NCI-H1092 (cell line): Measurements from ENCODE around the gene ADAM33.

ENCODE experiments used
- DNase-seq: peaks from one replicate; lab custom pipeline; 2025; lab: John Stamatoyannopoulos, UW

The ADAM33 gene

DNA sequence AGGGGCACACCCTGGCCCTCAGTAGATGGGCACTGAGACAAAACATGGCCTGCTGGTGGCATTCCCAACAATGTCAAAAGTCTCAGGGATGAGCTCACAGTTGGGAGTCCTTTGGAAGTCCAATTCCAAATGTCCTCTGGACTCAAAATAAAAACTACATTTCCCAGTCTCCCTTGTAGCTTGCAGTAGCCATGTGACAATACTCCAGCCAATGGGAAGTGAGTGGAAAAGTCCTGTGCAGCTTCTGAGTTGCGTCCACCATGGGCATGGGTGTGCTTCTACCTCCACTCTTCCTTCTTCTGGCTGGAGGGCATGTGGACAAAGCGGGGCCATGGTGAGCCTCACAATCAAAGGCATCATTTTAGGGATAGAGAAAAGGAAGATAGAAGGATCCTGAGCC lies 5.8 kb upstream of the ADAM33 start:
- no peak for DNase-seq

- no peak for DNase-seq
These were observed 5.1 kb upstream of the ADAM33 start for GRCh38 chr20:3686867-3687321.

- no peak for DNase-seq
These were observed 4.6 kb upstream of the ADAM33 start for GRCh38 chr20:3686421-3686820.

GRCh38 chr20:3685341-3685740 lies 3.5 kb upstream of the ADAM33 start:
- no peak for DNase-seq

- DNase-seq = no peak
These were observed 369 bp downstream of the ADAM33 start for GRCh38 chr20:3681352-3681930.

DNA sequence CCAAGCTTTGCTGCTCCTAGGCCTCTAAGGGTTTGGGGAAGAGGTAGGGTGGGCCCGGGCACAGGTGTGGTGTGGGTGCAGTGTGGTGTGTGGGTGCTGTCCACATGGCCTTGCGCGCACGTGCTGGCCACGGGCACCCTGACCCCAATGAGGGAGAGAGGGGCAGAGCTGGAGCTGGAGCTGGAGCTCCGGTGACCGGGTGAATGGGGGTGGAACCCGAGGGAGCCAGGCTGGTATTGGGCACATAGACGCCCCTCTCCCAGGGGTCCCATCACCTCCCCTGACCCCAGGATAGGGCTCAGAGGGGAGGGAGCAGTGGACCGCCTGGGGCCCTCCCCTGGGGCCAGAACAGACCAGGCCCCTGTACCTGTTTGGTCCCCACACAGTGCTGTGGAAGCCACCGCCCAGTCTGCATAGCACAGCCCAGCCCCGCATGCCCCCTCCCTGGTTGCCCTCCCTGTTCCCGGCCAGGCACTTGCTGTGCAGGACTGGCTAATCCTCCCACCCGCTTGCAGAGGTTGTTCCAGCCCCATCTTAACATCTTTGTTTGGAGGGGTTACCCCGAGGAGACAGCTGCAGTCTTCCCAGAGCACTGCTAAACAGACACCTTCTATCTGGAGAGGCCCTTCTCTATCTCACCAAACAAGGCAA lies 984 bp downstream of the ADAM33 start:
- DNase-seq = no peak

DNA sequence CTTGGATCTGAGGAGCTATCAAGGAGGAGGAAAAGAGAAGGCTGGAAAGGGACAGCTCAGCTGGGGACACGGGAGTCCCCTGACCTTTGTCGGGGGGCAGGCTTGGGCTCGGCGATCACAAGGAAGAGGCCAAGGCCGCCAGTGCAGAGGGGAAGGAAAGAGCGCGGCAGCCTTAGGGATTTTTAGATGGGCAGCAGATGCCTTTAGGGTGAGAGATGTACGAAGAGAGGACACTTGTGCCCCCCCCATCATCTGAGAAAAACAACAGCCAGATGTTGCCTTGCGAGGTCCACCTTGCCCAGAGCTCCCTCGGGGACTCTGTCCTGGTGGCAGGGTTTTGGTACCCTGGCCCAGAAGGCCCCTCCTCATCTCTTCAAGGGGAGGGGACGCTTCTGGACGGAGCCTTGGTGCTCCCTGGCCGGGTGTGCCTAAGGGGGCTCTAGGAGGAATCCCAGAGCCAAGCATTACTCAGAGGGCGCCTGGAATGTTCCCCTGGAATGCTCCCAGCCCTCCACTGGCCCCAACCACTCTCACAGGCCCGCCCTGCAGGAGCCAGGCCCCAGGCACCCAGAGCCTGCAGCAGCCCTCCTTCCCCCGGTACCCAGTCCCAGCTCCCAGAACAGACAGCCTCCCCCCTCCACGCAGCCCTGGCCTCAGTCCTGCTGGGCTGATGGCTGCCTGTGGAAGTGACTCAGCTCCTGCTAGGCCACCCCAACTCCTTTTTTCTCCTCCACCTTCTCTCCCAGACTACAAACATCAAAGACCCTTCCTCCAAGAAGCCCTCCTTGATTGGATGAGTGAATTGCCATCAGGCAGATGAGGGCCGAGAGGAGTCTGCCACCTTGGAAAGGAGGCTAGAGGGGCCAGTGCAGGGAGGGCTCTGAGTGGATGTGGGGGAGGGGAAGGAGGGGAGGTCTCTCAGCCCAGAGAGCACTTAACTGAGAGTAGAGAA lies 1.8 kb downstream of the ADAM33 start:
- DNase-seq = no peak

- DNase-seq = no peak
These were observed 2.7 kb downstream of the ADAM33 start for GRCh38 chr20:3678856-3679720.

DNA sequence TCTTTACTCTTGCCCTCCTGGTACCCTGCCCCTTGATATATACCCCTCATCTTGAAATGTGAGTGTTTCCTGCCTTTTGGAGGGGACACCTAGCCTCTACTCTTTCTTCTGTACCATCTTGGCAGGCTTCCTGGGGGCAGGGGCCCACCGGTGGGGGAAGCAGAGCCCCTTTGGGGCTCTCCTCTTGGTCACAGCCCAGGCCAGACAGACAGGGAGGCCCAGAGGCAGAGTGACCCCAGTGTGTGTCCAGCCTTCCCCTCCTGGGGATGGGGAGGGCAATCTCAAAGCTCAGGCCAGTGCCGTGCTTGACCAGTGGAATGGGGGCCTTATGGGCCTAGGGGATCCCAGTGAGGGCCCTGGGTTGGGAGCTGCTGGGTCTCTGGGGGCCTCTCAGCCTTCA lies 3.6 kb downstream of the ADAM33 start:
- no peak for DNase-seq

- no peak for DNase-seq
These were observed 4.1 kb downstream of the ADAM33 start for GRCh38 chr20:3677733-3678132.

GRCh38 chr20:3674995-3675900 lies 6.6 kb downstream of the ADAM33 start:
- DNase-seq = no peak

- no peak for DNase-seq
These were observed 7.4 kb downstream of the ADAM33 start for GRCh38 chr20:3674447-3674846.

GRCh38 chr20:3673221-3674070 lies 8.4 kb downstream of the ADAM33 start:
- DNase-seq = no peak

- DNase-seq = no peak
These were observed 9.2 kb downstream of the ADAM33 start for GRCh38 chr20:3672547-3673171.

DNA sequence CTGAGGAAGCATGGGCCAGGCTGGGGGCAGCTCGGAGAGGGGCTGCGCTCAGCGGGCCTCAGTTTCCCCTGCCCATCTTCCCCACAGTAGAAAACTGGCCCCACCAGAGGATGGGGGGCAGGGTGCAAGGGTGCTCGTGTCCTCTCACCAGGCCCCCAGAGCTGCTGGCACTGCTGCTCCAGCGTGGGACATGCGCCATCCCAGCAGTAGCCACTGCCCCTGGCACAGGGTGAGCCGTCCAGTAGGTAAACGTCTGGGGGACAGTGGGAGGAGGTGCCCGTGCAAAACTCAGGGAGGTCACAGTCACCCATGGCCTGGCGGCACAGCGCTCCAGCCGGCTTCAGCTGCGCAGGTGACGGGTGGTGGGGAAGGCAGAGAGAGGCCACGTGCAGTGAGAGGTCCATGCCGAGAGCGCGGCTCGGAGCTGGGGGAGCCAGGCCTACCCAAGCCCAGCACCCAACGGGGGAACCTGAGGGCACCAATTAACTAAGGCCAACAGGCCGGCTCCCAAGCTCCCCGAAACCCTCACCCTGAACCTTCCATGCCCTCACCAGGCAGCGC lies 9.7 kb downstream of the ADAM33 start:
- no peak for DNase-seq

DNA sequence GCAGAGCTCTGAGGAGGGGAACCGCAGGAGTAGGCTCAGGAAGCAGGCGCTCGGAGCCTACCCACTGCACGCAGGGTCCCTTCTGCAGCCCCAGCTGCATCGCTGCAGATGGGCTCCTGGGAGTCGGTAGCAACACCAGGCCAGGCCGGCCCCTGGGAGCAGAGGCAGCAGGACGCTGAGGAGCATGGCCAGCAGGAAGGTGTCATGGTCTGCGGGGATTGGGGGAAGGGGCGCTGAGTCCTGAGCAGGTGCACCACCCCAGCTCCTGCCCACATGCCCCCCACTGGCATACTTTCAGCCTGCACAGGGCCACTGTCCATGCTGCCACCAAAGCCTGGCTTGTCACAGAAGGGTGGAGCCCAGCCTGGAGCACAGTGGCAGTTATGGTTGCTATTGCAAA lies 10.9 kb downstream of the ADAM33 start:
- DNase-seq = no peak

DNA sequence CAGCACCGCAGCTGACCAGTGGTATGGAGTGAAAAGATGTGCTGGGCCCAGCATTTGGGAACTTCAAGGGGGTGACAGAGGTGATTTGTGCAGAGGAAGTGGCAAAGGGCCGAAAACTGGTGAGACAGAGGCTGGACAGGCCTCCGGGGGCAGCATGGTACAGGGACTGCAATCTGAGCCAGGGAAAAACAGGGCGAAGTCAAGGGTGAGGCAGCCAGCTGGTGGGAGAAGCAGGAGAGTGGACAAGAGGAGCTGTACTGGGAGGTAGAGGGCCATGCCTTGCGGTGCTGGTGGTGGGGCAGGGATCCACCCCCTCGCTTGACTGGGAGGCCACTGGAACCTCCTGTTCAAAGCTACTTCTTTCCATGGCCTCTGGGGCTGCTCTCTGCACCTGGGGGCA lies 11.3 kb downstream of the ADAM33 start:
- DNase-seq = no peak

- DNase-seq = no peak
These were observed 12.0 kb downstream of the ADAM33 start for GRCh38 chr20:3669710-3670367.
